SK-N-SH treated with all-trans-retinoic acid at 6 μM for 48 hours (cell line): ENCODE results near the gene VAV1.

Experiments
- ISL1 ChIP-seq: fragments of 250-450 bp; sonication (Bioruptor Pico); IDR thresholded peaks from 2 replicates; pipeline ENCODE4 v2.1.2; 2022; ENCODE audit warnings: mild to moderate bottlenecking, moderate library complexity
- OSR1 ChIP-seq: fragments of 250-450 bp; sonication (Bioruptor Pico); IDR thresholded peaks from 2 replicates; pipeline ENCODE4 v1.8.0; 2022; ENCODE audit warnings: moderate library complexity, mild to moderate bottlenecking, inconsistent platforms
- RARB ChIP-seq: fragments of 250-450 bp; sonication (Bioruptor Pico); IDR thresholded peaks from 2 replicates; pipeline ENCODE4 v1.8.0; 2021; ENCODE audit warnings: mild to moderate bottlenecking, moderate library complexity
- ZNF8 ChIP-seq: fragments of 450-650 bp; formaldehyde crosslinking; IDR thresholded peaks from 2 replicates; pipeline ENCODE4 v1.5.0; 2020; ENCODE audit warnings: mild to moderate bottlenecking, moderate library complexity

DNA sequence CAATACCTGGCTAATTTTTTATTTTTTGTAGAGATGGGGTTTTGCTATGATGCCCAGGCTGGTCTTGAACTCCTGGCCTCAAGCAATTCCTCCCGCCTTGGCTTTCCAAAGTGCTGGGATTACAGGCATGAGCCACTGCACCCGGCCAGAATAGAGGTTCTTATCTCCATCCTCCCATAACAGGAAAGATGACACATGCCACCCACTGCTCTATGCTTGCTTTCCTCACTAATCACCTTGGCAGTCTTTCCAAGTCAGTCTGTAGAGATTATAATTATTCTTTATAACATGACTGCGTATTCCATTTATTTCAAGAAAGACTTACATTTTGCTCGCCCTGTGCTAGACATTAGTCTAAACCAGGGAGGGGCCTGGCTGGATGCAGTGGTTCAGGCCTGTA, 6.7 kb downstream of the VAV1 start:
- TF ChIP-seq ISL1 (no peak), OSR1 (CRISPR knock-in tag) (no peak), ZNF8 (CRISPR knock-in tag) (no peak), RARB (CRISPR knock-in tag) (no peak)
